CD1c-positive myeloid dendritic cell (primary cell): ENCODE results near the gene FOXC2.

Experiments used
- DNase-seq: peaks from one replicate; pipeline ENCODE4 v3.0.0-alpha.2; 2016; ENCODE audit errors: extremely low spot score

Gene FOXC2

DNA sequence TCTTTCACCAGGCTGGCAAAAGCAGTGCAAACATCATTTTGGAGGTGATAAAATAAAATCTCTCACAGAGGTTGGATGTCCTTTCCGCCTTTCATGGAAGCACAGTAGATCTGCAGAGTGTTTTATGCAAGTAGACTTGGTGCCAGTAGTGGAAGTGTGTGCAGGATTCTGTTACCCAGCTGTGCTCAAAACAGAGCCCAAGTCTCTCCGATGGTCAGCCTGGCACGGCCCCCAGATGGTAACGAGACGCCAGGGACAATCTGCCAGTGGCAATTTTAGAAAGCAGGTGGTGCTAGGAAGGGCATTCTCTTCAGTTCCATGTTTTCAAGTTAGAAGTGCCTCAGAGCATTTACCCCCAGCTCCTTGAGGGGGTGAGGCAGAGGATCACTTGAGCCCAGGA, 10.1 kb upstream of the FOXC2 start:
- no peak for DNase-seq

- no peak for DNase-seq
These were observed 9.0 kb upstream of the FOXC2 start for GRCh38 chr16:86557587-86557986.

DNA sequence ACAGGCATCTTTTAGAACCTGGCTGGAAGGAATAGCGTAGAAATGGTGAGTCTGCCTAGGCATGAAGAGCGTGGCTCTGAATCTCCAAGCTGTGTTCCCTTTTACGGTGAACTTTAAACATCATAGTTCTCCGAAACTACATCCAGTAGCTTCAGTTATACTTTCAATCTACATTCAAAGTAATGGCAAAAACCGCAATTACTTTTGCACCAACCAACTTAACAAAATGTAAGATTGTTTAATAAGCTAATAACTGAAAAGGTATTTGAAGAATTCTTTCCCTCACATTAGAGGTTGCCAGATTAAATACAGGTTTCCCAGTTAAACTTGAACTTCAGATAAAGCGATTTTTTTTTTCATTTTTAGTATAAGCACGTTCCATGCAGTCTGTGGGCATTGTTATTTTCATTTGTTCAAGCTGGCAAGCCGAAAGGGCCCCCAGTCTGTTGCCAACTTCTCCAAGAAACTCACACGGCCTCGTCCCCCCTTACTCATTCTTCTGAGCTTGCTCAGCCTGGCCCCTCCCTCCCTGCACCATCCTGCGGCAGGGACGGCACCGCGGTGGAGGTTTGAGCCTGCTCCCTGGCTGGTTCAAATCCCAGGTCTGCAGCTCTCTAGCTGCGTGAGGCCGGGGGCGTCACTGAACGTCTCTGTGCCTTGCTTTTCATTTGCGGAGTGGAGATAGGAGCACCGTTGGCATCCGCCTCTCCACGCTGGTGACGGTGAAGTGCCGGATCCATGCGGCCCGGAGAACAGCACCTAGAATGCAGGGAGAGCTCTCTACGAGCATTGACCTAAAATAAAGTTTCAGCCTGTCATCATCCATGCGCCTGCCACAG, 8.1 kb upstream of the FOXC2 start:
- DNase-seq, result no peak

- DNase-seq, result no peak
These were observed 6.8 kb upstream of the FOXC2 start for GRCh38 chr16:86559802-86560305.

GRCh38 chr16:86562356-86562755, 4.3 kb upstream of the FOXC2 start:
- DNase-seq, result no peak

DNA sequence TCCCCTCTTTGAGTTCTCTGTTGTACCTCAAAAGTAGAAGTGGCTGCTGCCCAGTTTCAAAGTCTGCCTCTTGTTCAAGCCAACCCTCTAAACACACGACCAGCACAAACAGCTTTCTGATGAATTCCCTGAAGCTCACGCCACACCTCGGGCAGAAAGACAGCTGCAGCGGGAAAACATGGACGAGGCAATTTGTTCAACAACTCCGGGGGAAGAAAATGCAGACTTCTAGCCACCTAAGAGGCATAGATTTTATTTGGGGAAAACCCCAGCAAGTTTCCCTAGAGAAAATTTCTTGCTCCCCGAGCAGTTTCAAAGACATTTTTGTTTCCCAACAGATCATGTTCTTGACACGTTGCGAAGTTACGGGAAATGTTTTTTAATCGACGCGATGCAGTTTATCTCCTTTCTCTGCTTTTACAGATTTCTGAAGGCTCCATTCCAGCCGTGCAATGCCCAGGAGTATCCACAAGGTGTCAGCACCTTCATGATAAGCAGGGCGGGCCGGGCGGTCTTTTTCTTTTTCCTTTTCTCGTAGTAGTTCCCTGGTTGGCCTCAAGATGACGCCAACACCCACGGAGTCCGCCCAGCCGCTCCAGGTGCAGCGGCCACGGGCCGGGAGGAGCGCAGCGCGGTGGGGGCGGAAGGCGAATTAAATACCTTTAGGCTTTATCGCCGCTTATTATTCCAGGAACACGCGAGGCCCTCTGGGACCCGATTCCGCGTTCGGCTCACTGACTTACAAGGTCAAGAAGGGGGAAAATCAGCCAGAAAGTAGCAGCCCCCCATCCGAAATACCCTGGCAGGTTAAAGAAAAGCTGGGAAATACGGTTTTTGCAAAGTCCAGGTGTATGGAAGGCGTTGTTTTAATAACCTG, 2.9 kb upstream of the FOXC2 start:
- DNase-seq, result peak; percentile 93

DNA sequence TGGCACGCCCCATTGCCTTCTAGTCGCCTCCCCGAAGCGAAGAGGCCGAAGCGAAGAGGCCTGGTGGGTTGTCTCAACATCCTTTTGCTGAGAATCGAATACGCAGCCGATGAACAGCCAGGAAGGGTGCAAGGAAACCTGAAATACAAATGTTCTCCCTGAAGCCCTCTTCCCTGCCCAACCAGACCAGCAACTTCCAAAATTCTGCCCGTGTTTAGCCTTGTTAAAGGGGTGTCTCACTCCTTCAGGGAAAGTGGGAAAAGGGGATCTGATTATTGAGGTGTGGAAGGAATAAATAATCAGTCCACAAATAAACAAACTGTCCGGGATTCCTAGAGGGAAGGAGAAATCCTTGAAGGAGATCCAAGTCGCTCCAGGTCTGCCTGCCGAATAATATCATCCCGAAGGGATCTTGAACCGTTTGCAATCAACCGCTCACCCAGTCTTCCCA, 1.4 kb upstream of the FOXC2 start:
- DNase-seq, result no peak

DNA sequence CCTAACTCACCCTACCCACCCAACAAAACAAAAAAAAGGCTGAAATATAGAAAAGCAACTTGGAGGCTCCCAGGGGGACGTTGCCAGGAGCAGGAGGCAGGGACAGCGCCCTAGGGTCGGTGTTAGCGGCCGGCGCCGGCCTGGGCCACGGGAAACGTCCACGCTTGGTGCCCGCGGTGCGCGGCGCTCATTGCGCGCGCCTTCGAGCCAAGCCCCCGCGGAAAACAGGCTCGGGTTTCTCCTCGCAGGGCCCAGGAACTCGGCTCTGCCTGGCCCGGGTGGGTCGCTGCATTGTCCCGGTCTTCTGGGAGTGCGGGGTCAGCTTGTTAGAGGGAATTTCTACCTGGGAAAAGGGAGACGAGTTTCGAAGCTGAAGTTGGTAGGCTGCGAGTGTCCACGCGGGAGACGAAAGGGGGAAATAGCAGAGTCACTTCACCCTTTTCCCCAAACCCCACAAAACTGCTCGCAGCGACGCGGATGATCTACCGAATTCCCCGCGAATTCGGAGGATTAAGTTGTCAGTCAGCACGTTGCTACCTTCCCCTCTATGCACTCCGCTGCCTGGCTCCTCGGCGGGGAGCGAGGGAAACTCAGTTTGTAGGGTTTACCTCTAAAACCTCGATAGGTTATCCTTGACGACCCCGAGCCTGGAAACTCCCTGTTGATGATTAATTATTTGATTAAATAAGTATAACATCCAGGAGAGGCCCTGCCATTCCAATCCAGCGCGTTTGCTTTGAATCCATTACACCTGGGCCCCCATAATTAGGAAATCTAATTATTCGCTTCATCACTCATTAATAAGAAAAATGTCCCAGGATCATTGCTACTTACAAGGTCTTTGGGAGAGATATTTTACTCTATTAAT, 751 bp upstream of the FOXC2 start:
- DNase-seq, result no peak

DNA sequence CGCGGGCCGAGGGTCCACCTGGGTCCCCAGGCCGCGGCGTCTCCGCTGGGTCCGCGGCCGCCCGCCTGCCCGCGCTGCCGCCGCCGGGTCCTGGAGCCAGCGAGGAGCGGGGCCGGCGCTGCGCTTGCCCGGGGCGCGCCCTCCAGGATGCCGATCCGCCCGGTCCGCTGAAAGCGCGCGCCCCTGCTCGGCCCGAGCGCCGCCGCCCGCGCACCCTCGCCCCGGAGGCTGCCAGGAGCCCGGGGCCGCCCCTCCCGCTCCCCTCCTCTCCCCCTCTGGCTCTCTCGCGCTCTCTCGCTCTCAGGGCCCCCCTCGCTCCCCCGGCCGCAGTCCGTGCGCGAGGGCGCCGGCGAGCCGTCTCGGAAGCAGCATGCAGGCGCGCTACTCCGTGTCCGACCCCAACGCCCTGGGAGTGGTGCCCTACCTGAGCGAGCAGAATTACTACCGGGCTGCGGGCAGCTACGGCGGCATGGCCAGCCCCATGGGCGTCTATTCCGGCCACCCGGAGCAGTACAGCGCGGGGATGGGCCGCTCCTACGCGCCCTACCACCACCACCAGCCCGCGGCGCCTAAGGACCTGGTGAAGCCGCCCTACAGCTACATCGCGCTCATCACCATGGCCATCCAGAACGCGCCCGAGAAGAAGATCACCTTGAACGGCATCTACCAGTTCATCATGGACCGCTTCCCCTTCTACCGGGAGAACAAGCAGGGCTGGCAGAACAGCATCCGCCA, 504 bp downstream of the FOXC2 start:
- DNase-seq, result no peak

DNA sequence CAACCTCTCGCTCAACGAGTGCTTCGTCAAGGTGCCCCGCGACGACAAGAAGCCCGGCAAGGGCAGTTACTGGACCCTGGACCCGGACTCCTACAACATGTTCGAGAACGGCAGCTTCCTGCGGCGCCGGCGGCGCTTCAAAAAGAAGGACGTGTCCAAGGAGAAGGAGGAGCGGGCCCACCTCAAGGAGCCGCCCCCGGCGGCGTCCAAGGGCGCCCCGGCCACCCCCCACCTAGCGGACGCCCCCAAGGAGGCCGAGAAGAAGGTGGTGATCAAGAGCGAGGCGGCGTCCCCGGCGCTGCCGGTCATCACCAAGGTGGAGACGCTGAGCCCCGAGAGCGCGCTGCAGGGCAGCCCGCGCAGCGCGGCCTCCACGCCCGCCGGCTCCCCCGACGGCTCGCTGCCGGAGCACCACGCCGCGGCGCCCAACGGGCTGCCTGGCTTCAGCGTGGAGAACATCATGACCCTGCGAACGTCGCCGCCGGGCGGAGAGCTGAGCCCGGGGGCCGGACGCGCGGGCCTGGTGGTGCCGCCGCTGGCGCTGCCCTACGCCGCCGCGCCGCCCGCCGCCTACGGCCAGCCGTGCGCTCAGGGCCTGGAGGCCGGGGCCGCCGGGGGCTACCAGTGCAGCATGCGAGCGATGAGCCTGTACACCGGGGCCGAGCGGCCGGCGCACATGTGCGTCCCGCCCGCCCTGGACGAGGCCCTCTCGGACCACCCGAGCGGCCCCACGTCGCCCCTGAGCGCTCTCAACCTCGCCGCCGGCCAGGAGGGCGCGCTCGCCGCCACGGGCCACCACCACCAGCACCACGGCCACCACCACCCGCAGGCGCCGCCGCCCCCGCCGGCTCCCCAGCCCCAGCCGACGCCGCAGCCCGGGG, 1.3 kb downstream of the FOXC2 start:
- no peak for DNase-seq

DNA sequence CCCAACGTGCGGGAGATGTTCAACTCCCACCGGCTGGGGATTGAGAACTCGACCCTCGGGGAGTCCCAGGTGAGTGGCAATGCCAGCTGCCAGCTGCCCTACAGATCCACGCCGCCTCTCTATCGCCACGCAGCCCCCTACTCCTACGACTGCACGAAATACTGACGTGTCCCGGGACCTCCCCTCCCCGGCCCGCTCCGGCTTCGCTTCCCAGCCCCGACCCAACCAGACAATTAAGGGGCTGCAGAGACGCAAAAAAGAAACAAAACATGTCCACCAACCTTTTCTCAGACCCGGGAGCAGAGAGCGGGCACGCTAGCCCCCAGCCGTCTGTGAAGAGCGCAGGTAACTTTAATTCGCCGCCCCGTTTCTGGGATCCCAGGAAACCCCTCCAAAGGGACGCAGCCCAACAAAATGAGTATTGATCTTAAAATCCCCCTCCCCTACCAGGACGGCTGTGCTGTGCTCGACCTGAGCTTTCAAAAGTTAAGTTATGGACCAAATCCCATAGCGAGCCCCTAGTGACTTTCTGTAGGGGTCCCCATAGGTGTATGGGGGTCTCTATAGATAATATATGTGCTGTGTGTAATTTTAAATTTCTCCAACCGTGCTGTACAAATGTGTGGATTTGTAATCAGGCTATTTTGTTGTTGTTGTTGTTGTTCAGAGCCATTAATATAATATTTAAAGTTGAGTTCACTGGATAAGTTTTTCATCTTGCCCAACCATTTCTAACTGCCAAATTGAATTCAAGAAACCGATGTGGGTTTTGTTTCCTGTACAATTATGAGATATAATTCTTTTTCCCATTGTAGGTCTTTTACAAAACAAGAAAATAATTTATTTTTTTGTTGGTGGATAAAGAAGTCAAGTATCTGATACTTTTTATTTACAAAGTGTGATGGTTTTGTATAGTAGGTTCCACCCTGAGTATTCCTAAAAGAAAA, 2.3 kb downstream of the FOXC2 start:
- no peak for DNase-seq

- DNase-seq, result no peak
These were observed 3.2 kb downstream of the FOXC2 start for GRCh38 chr16:86569701-86570447.

GRCh38 chr16:86570558-86571529, 4.2 kb downstream of the FOXC2 start:
- DNase-seq, result no peak

- no peak for DNase-seq
These were observed 4.9 kb downstream of the FOXC2 start for GRCh38 chr16:86571530-86571915.

- no peak for DNase-seq
These were observed 5.5 kb downstream of the FOXC2 start for GRCh38 chr16:86572041-86572521.

DNA sequence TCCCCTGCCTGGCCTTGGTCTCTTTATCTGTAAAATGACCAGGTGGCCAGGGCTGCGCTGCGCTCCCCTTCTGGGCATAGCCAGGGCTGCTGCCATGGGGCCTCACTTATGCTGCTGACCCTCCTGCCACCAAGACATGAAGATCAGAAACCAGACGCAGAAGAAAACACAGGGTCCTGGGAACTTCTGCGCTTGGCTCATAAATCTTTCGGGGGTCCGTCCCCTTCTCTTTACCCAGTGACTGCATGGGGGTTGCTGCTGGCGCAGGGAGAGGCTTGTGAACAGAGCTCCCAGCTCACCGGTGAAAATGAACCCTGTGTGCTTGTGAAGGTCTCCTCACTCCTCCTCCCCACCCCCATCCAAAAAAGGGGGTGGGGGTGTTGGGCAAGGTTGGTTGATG, 6.0 kb downstream of the FOXC2 start:
- DNase-seq, result no peak

DNA sequence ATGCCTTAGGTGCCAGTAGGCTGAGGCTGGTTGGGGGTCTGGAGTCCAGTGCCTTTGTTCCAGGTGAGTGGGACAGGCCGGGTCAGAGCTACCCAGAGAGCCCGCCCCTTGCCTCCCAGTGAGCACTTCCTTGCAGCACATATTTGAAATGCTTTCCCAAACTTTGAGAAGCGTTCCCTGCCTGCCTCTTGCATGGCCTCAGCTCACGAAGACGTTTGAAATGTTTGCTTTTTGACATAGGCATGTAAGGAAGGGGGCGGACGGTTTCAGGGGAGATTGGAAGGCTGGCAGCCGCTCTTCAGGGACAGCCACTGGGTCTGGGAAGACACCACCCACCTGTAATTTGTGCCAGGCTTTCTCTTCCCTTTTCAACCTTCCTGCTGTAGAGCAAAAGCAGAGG, 6.6 kb downstream of the FOXC2 start:
- no peak for DNase-seq
